C4-2B (cell line): ENCODE results near the gene RAB3A.

Experiments used
- ZFX ChIP-seq: fragments of 450-650 bp; IDR thresholded peaks from 2 replicates; pipeline ENCODE4 v1.6.1; 2017
- TF ChIP-seq, protein P1 (sequence below): fragments of 450-650 bp; conservative IDR thresholded peaks from 2 replicates; pipeline ENCODE4 v1.5.1; 2017; ENCODE audit warnings: mild to moderate bottlenecking

DNA sequence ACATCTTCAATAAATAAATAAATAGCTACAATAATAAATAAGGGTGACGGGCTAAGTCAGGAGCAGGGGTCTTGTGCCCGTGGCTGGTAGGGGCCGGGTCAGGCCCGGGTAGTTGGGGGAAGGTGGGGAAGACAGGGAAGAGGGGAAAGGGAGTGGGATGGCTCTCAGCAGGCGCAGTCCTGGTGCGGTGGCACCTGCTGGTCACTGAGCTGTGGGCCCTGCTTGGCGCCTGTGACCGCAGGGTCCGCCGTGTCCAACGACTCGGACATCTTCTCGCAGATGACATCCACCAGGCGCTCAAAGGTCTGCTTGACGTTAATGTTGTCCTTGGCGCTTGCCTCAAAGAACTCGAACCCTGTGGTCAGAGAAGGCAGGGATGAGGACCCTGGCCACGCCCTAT lies 6.5 kb downstream of the RAB3A start:
- TF ChIP-seq, protein P1, sequence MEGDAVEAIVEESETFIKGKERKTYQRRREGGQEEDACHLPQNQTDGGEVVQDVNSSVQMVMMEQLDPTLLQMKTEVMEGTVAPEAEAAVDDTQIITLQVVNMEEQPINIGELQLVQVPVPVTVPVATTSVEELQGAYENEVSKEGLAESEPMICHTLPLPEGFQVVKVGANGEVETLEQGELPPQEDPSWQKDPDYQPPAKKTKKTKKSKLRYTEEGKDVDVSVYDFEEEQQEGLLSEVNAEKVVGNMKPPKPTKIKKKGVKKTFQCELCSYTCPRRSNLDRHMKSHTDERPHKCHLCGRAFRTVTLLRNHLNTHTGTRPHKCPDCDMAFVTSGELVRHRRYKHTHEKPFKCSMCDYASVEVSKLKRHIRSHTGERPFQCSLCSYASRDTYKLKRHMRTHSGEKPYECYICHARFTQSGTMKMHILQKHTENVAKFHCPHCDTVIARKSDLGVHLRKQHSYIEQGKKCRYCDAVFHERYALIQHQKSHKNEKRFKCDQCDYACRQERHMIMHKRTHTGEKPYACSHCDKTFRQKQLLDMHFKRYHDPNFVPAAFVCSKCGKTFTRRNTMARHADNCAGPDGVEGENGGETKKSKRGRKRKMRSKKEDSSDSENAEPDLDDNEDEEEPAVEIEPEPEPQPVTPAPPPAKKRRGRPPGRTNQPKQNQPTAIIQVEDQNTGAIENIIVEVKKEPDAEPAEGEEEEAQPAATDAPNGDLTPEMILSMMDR = no peak
- no peak for TF ChIP-seq ZFX
